GM12878 (cell line): Measurements from ENCODE around the gene TLK2. TPM values are rescaled to one million over a fixed set of nuclear protein-coding genes. Genes with fewer than 3 reads are reported as not detected.

Experiments
- ATAC-seq: fragments of 200-7000 bp; cut with Tn5 transposase; 3 replicates; pipeline ENCODE4 v1.9.1; 2020; ENCODE audit warnings: mild to moderate bottlenecking, moderate library complexity
- Bru-seq: library from RNA; stranded (reverse); fragments of 400-500 nt; gene quantifications from one replicate; lab custom pipeline; 2021; lab: Mats Ljungman, UMichigan
- BruChase-seq, 2 experiments: library from RNA; stranded (reverse); fragments of 400-500 nt; gene quantifications; one replicate each; lab custom pipeline; 2021; lab: Mats Ljungman, UMichigan
- BruUV-seq: library from RNA; stranded (reverse); fragments of 400-500 nt; replicated peaks from 2 replicates; lab custom pipeline; 2021; lab: Mats Ljungman, UMichigan
- CTCF ChIA-PET: fragments of 300-600 bp; sonication (Branson Sonifier 250); formaldehyde crosslinking; extraction: SDS; loops from one replicate; lab custom pipeline; 2021; ENCODE audit warnings: inconsistent platforms; lab: Yijun Ruan, JAX
- POLR2A ChIA-PET: fragments of 350-600 bp; formaldehyde crosslinking; extraction: SDS; loops from one replicate; lab custom pipeline; 2021; ENCODE audit warnings: inconsistent platforms; lab: Charles Lee
- RAD21 ChIA-PET: fragments of 300-600 bp; sonication (Branson Sonifier 250); formaldehyde crosslinking; loops from one replicate; lab custom pipeline; 2023; ENCODE audit warnings: antibody characterized with exemption; ENCODE audit not compliant: unreplicated experiment; lab: Charles Lee
- SMC1A ChIA-PET: fragments of 300-600 bp; sonication (Branson Sonifier 250); formaldehyde crosslinking; loops from one replicate; lab custom pipeline; 2023; ENCODE audit not compliant: unreplicated experiment, uncharacterized antibody; lab: Charles Lee
- DNase-seq: peaks from one replicate; pipeline ENCODE4 v3.0.0-alpha.2; 2011; ENCODE audit warnings: low read depth, low spot score
- FAIRE-seq: peaks from 3 replicates; lab custom pipeline; 2011; peaks lifted over from hg19 to GRCh38; lab: Jason Lieb, UNC
- H2AFZ ChIP-seq: 2 replicates; pipeline ENCODE4 v1.6.0; 2011; ENCODE audit warnings: low read depth, low read length, control low read depth; ENCODE audit not compliant: control insufficient read depth
- H3K27ac ChIP-seq: 2 replicates; pipeline ENCODE4 v1.5.1; 2011; ENCODE audit warnings: control low read depth; ENCODE audit not compliant: control insufficient read depth, insufficient read depth
- H3K27me3 ChIP-seq, 2 experiments: replicated peaks in 1 of 2; 2 replicates each; pipeline versions ENCODE4 v1.6.0 to v1.6.1; 2011; ENCODE audit warnings: low read length in 1 of 2; ENCODE audit not compliant: control insufficient read depth in 2 of 2, insufficient read depth in 2 of 2
- H3K36me3 ChIP-seq, 2 experiments: 2 replicates each; pipeline ENCODE4 v1.5.1; 2011; ENCODE audit warnings: low read length in 1 of 2; ENCODE audit not compliant: control insufficient read depth in 2 of 2, insufficient read depth in 2 of 2
- H3K4me1 ChIP-seq: 2 replicates; pipeline ENCODE4 v1.6.1; 2011; ENCODE audit warnings: mild to moderate bottlenecking, low read length, moderate library complexity, mixed read lengths; ENCODE audit not compliant: control insufficient read depth, insufficient read depth
- H3K4me2 ChIP-seq: 2 replicates; pipeline ENCODE4 v1.6.0; 2011; ENCODE audit warnings: control low read depth; ENCODE audit not compliant: control insufficient read depth, insufficient read depth
- H3K4me3 ChIP-seq: fragments of 200-600 bp; sonication (generic); 2 replicates; pipeline ENCODE4 v1.5.1; 2016
- H3K79me2 ChIP-seq: 2 replicates; pipeline ENCODE4 v1.6.0; 2011; ENCODE audit warnings: low read length; ENCODE audit not compliant: control insufficient read depth, insufficient read depth
- H3K9ac ChIP-seq: 2 replicates; pipeline ENCODE4 v1.8.0; 2011; ENCODE audit warnings: low read length, control low read depth, mixed read lengths; ENCODE audit not compliant: control insufficient read depth, insufficient read depth
- H3K9me3 ChIP-seq: replicated peaks from 3 replicates; pipeline ENCODE4 v1.5.1; 2011; ENCODE audit warnings: mild to moderate bottlenecking, low read length; ENCODE audit not compliant: control insufficient read depth, insufficient read depth
- H4K20me1 ChIP-seq: 2 replicates; pipeline ENCODE4 v1.6.0; 2011; ENCODE audit not compliant: control insufficient read depth, insufficient read depth
- BCL3 ChIP-seq: IDR thresholded peaks from 2 replicates; pipeline ENCODE4 v1.6.1; 2011; ENCODE audit warnings: borderline replicate concordance, low read depth, mild to moderate bottlenecking, moderate library complexity, low read length; ENCODE audit not compliant: insufficient read depth, poor library complexity, severe bottlenecking
- BHLHE40 ChIP-seq, 2 experiments: fragments of 450-650 bp in 1 of 2; IDR thresholded peaks; 2 replicates each; pipeline ENCODE4 v1.6.1; 2011 to 2017; ENCODE audit warnings: low read depth in 2 of 2, borderline replicate concordance in 1 of 2, improper control_type of control experiment in 1 of 2, low read length in 1 of 2, mild to moderate bottlenecking in 1 of 2
- E2F8 ChIP-seq: fragments of 450-650 bp; IDR thresholded peaks from 2 replicates; pipeline ENCODE4 v1.6.1; 2018; ENCODE audit warnings: mild to moderate bottlenecking, low read depth, moderate library complexity; ENCODE audit not compliant: partially characterized antibody
- E4F1 ChIP-seq: fragments of 450-650 bp; IDR thresholded peaks from 2 replicates; pipeline ENCODE4 v1.6.1; 2018; ENCODE audit warnings: borderline replicate concordance, mild to moderate bottlenecking; ENCODE audit not compliant: partially characterized antibody
- HDAC6 ChIP-seq: fragments of 200-600 bp; sonication (generic); IDR thresholded peaks from one replicate; pipeline ENCODE4 v1.8.0; 2017; ENCODE audit warnings: antibody characterized with exemption; ENCODE audit not compliant: unreplicated experiment
- IKZF2 ChIP-seq, 2 experiments: fragments of 450-650 bp; IDR thresholded peaks; 2 replicates each; pipeline ENCODE4 v1.6.1; 2017; ENCODE audit warnings: mild to moderate bottlenecking in 2 of 2, moderate library complexity in 2 of 2
- MEF2B ChIP-seq: fragments of 450-650 bp; IDR thresholded peaks from 2 replicates; pipeline ENCODE4 v1.6.1; 2018; ENCODE audit warnings: mild to moderate bottlenecking, moderate library complexity; ENCODE audit not compliant: partially characterized antibody, poor library complexity, severe bottlenecking
- POLR2AphosphoS5 ChIP-seq: IDR thresholded peaks from 2 replicates; pipeline ENCODE4 v1.6.1; 2011; ENCODE audit warnings: mild to moderate bottlenecking, low read length, inconsistent platforms
- SPI1 ChIP-seq: IDR thresholded peaks from 2 replicates; pipeline ENCODE4 v1.6.1; 2011; ENCODE audit warnings: low read depth, mild to moderate bottlenecking, low read length, moderate library complexity, borderline replicate concordance; ENCODE audit not compliant: insufficient read depth
- SREBF1 ChIP-seq: IDR thresholded peaks from 2 replicates; pipeline ENCODE4 v1.6.1; 2012; ENCODE audit warnings: mild to moderate bottlenecking, low read length
- SRF ChIP-seq, 2 experiments: IDR thresholded peaks; 2 replicates each; pipeline ENCODE4 v1.6.1; 2011; ENCODE audit warnings: low read depth in 2 of 2, low read length in 2 of 2, mild to moderate bottlenecking in 1 of 2, moderate library complexity in 1 of 2
- TARDBP ChIP-seq: IDR thresholded peaks from 2 replicates; pipeline ENCODE4 v1.6.1; 2016; ENCODE audit warnings: borderline replicate concordance
- YBX1 ChIP-seq: fragments of 450-650 bp; IDR thresholded peaks from 2 replicates; pipeline ENCODE4 v1.6.1; 2016; ENCODE audit warnings: antibody characterized with exemption
- WGBS: methylation state at CpG from one replicate; pipeline ENCODE4 v1.1.6; 2016; ENCODE audit warnings: low lambda C conversion rate; ENCODE audit not compliant: insufficient replicate concordance, insufficient coverage; ENCODE audit errors: missing lambda C conversion rate; 5-methylcytosine and 5-hydroxymethylcytosine counted together
- in situ Hi-C: fragments of 300-500 bp; cut with MboI; formaldehyde crosslinking; loops from 9 replicates; pipeline ENCODE4 v1.14.3; 2018; ENCODE audit warnings: mixed read lengths
- intact Hi-C: fragments of 100-400 bp; cut with micrococcal nuclease; formaldehyde crosslinking; loops from one replicate; pipeline ENCODE4 v1.14.2; 2022; ENCODE audit not compliant: unreplicated experiment
- long read RNA-seq, 2 experiments: library from polyadenylated mRNA; unstranded; transcript quantifications; one replicate each; pipeline ENCODE4 v2.0.0, GENCODE V29; 2019 to 2020
- polyA minus RNA-seq, 3 experiments: library from RNA; depleted of rRNA, polyadenylated mRNA; stranded (reverse); fragments of >200 nt; gene quantifications; 2 replicates each; pipeline ENCODE4 v1.2.3, GENCODE V29; 2011
- polyA plus RNA-seq, 11 experiments: library from polyadenylated mRNA; depleted of rRNA in 4 of 11; unstranded in 6 of 11; stranded (reverse) in 5 of 11; fragments of >200 nt; fragmentation: Nextera tagmentation in 4 of 11; fragmentation: Illumina TruSeq in 1 of 11; extraction: Ambion mirVana in 4 of 11; extraction: Trizol in 1 of 11; gene quantifications; 1 replicate in 1 of 11; 2 replicates in 10 of 11; pipeline versions ENCODE4 v1.2.1 to v1.2.3, GENCODE V29; 2011 to 2016; ENCODE audit warnings: inconsistent platforms in 2 of 11, missing spikeins in 2 of 11, low read depth in 1 of 11
- total RNA-seq, 4 experiments: library from RNA; depleted of rRNA in 3 of 4; stranded (reverse); fragments of >200 nt in 3 of 4; fragmentation: Illumina TruSeq in 1 of 4; extraction: Trizol in 1 of 4; gene quantifications; 2 replicates each; pipeline versions ENCODE4 v1.2.1 to v1.2.3, GENCODE V29; 2013 to 2021

TLK2 gene
- total RNA-seq (2013; cell fraction: nucleolus; rRNA removed): 93.3 and 107 TPM in 2 replicates
- total RNA-seq (2014; rRNA removed) (31.6 and 33.6 TPM in 2 replicates), total RNA-seq (2014; rRNA removed; fragmentation: Illumina TruSeq; extraction: Trizol) (46.2 and 49.7 TPM in 2 replicates), total RNA-seq (2021) (39.2 and 43.8 TPM in 2 replicates), polyA plus RNA-seq (2011; rRNA removed) (51.2 and 56.9 TPM in 2 replicates), polyA plus RNA-seq (2014; fragmentation: Illumina TruSeq; extraction: Trizol) (36.1 and 44.9 TPM in 2 replicates), polyA plus RNA-seq (2014; fragmentation: Nextera tagmentation; extraction: Ambion mirVana) (10 to 100 TPM; 12.1 to 14.7 TPM), polyA plus RNA-seq (2014; rRNA removed) (22.0 and 23.4 TPM in 2 replicates), polyA plus RNA-seq (2016; fragmentation: Nextera tagmentation; extraction: Ambion mirVana) (10 to 100 TPM; 12.6 to 17.9 TPM), polyA minus RNA-seq (2011; rRNA and poly(A)+ RNA removed) (116 and 117 TPM in 2 replicates), Bru-seq, nascent RNA (percentile 82 among the genes with signal in this experiment), BruChase-seq, experiment 1, labeled RNA remaining after a 6-hour chase (percentile 75 among the genes with signal in this experiment), BruChase-seq, experiment 2, labeled RNA remaining after a 2-hour chase (percentile 78 among the genes with signal in this experiment)
- polyA plus RNA-seq (2011; ENCODE audit: low read depth): 11.0 TPM
- 39.2 and 50.1 TPM in 2 replicates for polyA plus RNA-seq (2011; cell fraction: cytosol; rRNA removed)
- polyA plus RNA-seq (2011; cell fraction: nucleus; rRNA removed): 29.8 and 35.4 TPM in 2 replicates
- polyA plus RNA-seq (2012): 18.8 and 19.8 TPM in 2 replicates
- 23.4 and 41.0 TPM in 2 replicates for polyA minus RNA-seq (2011; cell fraction: cytosol; rRNA and poly(A)+ RNA removed)
- polyA minus RNA-seq (2011; cell fraction: nucleus; rRNA and poly(A)+ RNA removed): 27.4 and 56.3 TPM in 2 replicates
- long read RNA-seq, experiment 1, partial matches to known transcripts: 3 of 4 reads
- long read RNA-seq, experiment 1, other reads (novel, unspliced or antisense): 1 of 4 reads
- long read RNA-seq, experiment 2, partial matches to known transcripts: 21 of 43 reads
- long read RNA-seq, experiment 2, other reads (novel, unspliced or antisense): 18 of 43 reads

- peak within 1 kb of the TSS; percentile 86 for H3K4me3 ChIP-seq
- peak within 1 kb of the TSS; percentile 72 for H3K27ac ChIP-seq
- H3K27me3 ChIP-seq: no peaks in the 10 kb centered on the region
- ChIA-PET POLR2A (no interaction called here), SMC1A (no interaction called here), CTCF (no interaction called here), RAD21 (no interaction called here)
- no peak for DNase-seq
- peaks cover 48% of the 10 kb centered on the region for H3K79me2 ChIP-seq
- FAIRE-seq: no peak
- intact Hi-C loops: no loop called here
- H2AFZ ChIP-seq: peak within 1 kb of the TSS; percentile 29
- peak within 1 kb of the TSS; percentile 83 for H3K9ac ChIP-seq
- H4K20me1 ChIP-seq: no peaks in the 10 kb centered on the region
- H3K36me3 ChIP-seq: no peaks in the 10 kb centered on the region
- 0% methylated on average over 11 of the region's 59 CpGs for WGBS
- in situ Hi-C loops: no loop called here
- peak within 1 kb of the TSS; percentile 72 for H3K4me2 ChIP-seq
- no peaks in the 10 kb centered on the region for H3K9me3 ChIP-seq
- peak; percentile 87 for ATAC-seq
- peaks cover 4% of the 10 kb centered on the region for H3K4me1 ChIP-seq
- BruUV-seq: no TSS peak
- TF ChIP-seq YBX1 (no peak), POLR2AphosphoS5 (peak; percentile 44; the same call in 1 of the 2 replicates), SRF (IDR thresholded peaks at IDR 0.05; ENCODE audit: low read depth in 2 of 2, low read length in 2 of 2) (no peak), TARDBP (no peak), MEF2B (no peak), E2F8 (no peak), SREBF1 (no peak), SPI1 (no peak), HDAC6 (no peak), IKZF2 (IDR thresholded peaks at IDR 0.05) (no peak), BHLHE40 (IDR thresholded peaks at IDR 0.05; ENCODE audit: borderline replicate concordance in 1 of 2, low read depth in 2 of 2, low read length in 1 of 2) (peak in 1 of 2 experiments; percentile 13; a peak in 1 of 4 replicates), BCL3 (no peak), E4F1 (no peak)
Observed at GRCh38 chr17:62478424-62478879, at the start of gene TLK2. TLK2 (plus strand) TSS chr17:62478825; CDS start chr17:62481126, 2,301 bp downstream.
